ENCODE results near the gene LMX1B. TPM values are rescaled to one million over a fixed set of nuclear protein-coding genes. Genes with fewer than 3 reads are reported as not detected.

The LMX1B gene
- polyA plus RNA-seq, 1 of the 3 experiments (the other 2 are of a cell fraction) = not detected

DNA sequence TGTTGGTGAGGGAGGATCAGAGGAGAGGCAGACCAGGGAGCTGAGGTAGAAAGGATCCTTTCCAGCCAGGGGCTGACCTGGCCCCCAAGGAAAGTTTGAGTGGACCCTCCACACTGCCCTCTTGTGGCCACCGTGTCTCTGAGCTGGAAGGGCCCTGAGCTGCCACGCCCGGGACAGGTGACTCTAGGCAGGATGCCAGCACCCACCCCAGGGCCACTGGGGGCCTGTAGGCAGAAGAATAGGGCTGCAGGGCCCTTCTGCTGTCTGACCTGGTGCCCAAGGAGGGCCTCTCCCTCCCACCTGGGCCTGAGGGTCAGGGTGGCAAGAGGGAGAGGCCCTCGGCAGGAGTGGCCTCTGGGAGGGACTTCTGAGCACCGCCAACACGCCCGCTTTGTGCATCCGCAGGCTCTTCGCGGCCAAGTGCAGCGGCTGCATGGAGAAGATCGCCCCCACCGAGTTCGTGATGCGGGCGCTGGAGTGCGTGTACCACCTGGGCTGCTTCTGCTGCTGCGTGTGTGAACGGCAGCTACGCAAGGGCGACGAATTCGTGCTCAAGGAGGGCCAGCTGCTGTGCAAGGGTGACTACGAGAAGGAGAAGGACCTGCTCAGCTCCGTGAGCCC lies 76.8 kb downstream of the LMX1B start (continued):
- TF ChIP-seq, protein P1, sequence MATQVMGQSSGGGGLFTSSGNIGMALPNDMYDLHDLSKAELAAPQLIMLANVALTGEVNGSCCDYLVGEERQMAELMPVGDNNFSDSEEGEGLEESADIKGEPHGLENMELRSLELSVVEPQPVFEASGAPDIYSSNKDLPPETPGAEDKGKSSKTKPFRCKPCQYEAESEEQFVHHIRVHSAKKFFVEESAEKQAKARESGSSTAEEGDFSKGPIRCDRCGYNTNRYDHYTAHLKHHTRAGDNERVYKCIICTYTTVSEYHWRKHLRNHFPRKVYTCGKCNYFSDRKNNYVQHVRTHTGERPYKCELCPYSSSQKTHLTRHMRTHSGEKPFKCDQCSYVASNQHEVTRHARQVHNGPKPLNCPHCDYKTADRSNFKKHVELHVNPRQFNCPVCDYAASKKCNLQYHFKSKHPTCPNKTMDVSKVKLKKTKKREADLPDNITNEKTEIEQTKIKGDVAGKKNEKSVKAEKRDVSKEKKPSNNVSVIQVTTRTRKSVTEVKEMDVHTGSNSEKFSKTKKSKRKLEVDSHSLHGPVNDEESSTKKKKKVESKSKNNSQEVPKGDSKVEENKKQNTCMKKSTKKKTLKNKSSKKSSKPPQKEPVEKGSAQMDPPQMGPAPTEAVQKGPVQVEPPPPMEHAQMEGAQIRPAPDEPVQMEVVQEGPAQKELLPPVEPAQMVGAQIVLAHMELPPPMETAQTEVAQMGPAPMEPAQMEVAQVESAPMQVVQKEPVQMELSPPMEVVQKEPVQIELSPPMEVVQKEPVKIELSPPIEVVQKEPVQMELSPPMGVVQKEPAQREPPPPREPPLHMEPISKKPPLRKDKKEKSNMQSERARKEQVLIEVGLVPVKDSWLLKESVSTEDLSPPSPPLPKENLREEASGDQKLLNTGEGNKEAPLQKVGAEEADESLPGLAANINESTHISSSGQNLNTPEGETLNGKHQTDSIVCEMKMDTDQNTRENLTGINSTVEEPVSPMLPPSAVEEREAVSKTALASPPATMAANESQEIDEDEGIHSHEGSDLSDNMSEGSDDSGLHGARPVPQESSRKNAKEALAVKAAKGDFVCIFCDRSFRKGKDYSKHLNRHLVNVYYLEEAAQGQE (IDR thresholded peaks at IDR 0.05; ENCODE audit: low read depth, low read length) = no peak
- TF ChIP-seq RAD21 (IDR thresholded peaks at IDR 0.05; ENCODE audit: low read length) (peak; percentile 50), JUND (IDR thresholded peaks at IDR 0.05) (no peak), YY1 (IDR thresholded peaks at IDR 0.05; ENCODE audit: low read depth) (no peak), FOXM1 (IDR thresholded peaks at IDR 0.05; ENCODE audit: low read depth) (no peak)
- TF ChIP-seq, protein P2, sequence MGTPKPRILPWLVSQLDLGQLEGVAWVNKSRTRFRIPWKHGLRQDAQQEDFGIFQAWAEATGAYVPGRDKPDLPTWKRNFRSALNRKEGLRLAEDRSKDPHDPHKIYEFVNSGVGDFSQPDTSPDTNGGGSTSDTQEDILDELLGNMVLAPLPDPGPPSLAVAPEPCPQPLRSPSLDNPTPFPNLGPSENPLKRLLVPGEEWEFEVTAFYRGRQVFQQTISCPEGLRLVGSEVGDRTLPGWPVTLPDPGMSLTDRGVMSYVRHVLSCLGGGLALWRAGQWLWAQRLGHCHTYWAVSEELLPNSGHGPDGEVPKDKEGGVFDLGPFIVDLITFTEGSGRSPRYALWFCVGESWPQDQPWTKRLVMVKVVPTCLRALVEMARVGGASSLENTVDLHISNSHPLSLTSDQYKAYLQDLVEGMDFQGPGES (IDR thresholded peaks at IDR 0.05; ENCODE audit: low read depth, low read length) = no peak

DNA sequence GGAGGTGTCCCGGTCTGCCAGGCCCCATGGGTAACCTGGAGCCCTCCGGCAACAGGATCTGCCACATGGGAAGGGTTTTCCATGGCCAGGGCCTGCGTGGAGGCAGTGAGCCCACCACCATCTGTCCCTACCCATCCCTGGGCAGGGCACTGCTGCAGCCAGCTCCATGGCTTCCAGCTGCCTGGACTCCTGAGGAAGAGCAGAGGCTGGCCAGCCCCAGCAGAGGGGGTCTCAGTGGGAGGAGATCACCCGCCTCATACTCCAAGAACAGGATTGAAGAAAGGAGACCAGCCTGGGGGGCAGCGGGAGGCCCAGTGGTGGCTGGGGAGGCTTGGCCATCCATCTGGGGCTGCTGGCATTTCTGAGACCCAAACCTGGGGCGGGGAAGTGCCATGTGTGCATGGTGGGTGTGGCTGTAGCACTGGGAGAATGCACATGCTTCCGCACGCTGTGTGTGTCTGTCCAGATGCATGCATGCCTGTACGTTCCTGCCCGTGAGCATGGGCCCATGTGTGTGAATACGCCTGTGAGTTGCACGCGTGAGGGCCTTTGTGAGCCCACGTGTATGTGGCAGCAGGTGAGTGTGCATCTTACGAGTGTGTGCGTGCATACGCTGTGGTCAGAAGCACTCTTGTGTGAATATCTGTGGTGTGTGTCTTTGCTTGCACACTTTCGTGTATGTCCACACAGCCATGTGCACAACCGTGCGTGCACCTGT lies 78.5 kb downstream of the LMX1B start:
- no peak overlapping the region for H3K4me3 ChIP-seq (ENCODE audit: low read depth in 2 of 2, low read length in 1 of 2)
- DNase-seq = no peak
- H3K9me2 ChIP-seq = no peaks in the 10 kb centered on the region
- no peaks in the 10 kb centered on the region for H3K9me3 ChIP-seq
- ChIA-PET POLR2A (no interaction called here), CTCF (interaction anchor here (0.6 to 6.3 kb wide), 7 partner anchors 11 to 192 kb away, joined by 3 to 136 read pairs (median 38); partner anchors contain the start of gene LMX1B)
- H3K9ac ChIP-seq = no peak overlapping the region
- H3K27me3 ChIP-seq (ENCODE audit: insufficient read depth) = peaks cover 30% of the 10 kb centered on the region
- H3K4me1 ChIP-seq (ENCODE audit: control insufficient read depth in 1 of 2, insufficient read depth in 2 of 2, low read depth in 1 of 2, low read length in 1 of 2) = no peaks in the 10 kb centered on the region
- H2AFZ ChIP-seq (ENCODE audit: low read depth) = no peak overlapping the region
- H3K36me3 ChIP-seq (replicated peaks in 1 of 2; ENCODE audit: control insufficient read depth in 1 of 2, insufficient read depth in 2 of 2, low read length in 1 of 2) = no peaks in the 10 kb centered on the region
- H4K20me1 ChIP-seq (ENCODE audit: insufficient read depth) = no peaks in the 10 kb centered on the region
- H3K79me2 ChIP-seq (ENCODE audit: insufficient read depth) = no peaks in the 10 kb centered on the region
- 83% methylated on average over 17 of the region's 20 CpGs for WGBS (ENCODE audit: low lambda C conversion rate)
- no peaks in the 10 kb centered on the region for H3F3A ChIP-seq (replicated peaks; ENCODE audit: insufficient read depth)
- no peak overlapping the region for H3K27ac ChIP-seq (ENCODE audit: low read depth in 2 of 2, low read length in 1 of 2)
- H3K4me2 ChIP-seq = no peak overlapping the region
- TF ChIP-seq FOSL2 (IDR thresholded peaks at IDR 0.05; ENCODE audit: borderline replicate concordance, low read depth) (no peak), SMC3 (IDR thresholded peaks at IDR 0.05; ENCODE audit: low read depth, low read length) (no peak), TCF12 (IDR thresholded peaks at IDR 0.05) (no peak), YY1 (IDR thresholded peaks at IDR 0.05; ENCODE audit: low read depth) (no peak), SIN3A (IDR thresholded peaks at IDR 0.05; ENCODE audit: borderline replicate concordance, low read depth, low read length) (no peak), RFX5 (IDR thresholded peaks at IDR 0.05; ENCODE audit: low read length) (no peak), RXRA (IDR thresholded peaks at IDR 0.05; ENCODE audit: borderline replicate concordance, low read depth) (no peak), GATA2 (CRISPR knock-in tag; IDR thresholded peaks at IDR 0.05) (no peak), TEAD4 (IDR thresholded peaks at IDR 0.05; ENCODE audit: borderline replicate concordance, insufficient read depth) (no peak), RAD21 (IDR thresholded peaks at IDR 0.05; ENCODE audit: low read length) (no peak)
- TF ChIP-seq, protein P3, sequence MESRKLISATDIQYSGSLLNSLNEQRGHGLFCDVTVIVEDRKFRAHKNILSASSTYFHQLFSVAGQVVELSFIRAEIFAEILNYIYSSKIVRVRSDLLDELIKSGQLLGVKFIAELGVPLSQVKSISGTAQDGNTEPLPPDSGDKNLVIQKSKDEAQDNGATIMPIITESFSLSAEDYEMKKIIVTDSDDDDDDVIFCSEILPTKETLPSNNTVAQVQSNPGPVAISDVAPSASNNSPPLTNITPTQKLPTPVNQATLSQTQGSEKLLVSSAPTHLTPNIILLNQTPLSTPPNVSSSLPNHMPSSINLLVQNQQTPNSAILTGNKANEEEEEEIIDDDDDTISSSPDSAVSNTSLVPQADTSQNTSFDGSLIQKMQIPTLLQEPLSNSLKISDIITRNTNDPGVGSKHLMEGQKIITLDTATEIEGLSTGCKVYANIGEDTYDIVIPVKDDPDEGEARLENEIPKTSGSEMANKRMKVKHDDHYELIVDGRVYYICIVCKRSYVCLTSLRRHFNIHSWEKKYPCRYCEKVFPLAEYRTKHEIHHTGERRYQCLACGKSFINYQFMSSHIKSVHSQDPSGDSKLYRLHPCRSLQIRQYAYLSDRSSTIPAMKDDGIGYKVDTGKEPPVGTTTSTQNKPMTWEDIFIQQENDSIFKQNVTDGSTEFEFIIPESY (IDR thresholded peaks at IDR 0.05; ENCODE audit: borderline replicate concordance, low read depth) = no peak
- TF ChIP-seq, protein P4, sequence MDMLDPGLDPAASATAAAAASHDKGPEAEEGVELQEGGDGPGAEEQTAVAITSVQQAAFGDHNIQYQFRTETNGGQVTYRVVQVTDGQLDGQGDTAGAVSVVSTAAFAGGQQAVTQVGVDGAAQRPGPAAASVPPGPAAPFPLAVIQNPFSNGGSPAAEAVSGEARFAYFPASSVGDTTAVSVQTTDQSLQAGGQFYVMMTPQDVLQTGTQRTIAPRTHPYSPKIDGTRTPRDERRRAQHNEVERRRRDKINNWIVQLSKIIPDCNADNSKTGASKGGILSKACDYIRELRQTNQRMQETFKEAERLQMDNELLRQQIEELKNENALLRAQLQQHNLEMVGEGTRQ (IDR thresholded peaks at IDR 0.05; ENCODE audit: borderline replicate concordance, low read depth, low read length) = no peak
- TF ChIP-seq, protein P5, sequence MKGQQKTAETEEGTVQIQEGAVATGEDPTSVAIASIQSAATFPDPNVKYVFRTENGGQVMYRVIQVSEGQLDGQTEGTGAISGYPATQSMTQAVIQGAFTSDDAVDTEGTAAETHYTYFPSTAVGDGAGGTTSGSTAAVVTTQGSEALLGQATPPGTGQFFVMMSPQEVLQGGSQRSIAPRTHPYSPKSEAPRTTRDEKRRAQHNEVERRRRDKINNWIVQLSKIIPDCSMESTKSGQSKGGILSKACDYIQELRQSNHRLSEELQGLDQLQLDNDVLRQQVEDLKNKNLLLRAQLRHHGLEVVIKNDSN (IDR thresholded peaks at IDR 0.05; ENCODE audit: borderline replicate concordance, low read depth) = no peak
- TF ChIP-seq, protein P6, sequence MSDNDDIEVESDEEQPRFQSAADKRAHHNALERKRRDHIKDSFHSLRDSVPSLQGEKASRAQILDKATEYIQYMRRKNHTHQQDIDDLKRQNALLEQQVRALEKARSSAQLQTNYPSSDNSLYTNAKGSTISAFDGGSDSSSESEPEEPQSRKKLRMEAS (IDR thresholded peaks at IDR 0.05; ENCODE audit: low read depth) = no peak
- TF ChIP-seq, protein P7, sequence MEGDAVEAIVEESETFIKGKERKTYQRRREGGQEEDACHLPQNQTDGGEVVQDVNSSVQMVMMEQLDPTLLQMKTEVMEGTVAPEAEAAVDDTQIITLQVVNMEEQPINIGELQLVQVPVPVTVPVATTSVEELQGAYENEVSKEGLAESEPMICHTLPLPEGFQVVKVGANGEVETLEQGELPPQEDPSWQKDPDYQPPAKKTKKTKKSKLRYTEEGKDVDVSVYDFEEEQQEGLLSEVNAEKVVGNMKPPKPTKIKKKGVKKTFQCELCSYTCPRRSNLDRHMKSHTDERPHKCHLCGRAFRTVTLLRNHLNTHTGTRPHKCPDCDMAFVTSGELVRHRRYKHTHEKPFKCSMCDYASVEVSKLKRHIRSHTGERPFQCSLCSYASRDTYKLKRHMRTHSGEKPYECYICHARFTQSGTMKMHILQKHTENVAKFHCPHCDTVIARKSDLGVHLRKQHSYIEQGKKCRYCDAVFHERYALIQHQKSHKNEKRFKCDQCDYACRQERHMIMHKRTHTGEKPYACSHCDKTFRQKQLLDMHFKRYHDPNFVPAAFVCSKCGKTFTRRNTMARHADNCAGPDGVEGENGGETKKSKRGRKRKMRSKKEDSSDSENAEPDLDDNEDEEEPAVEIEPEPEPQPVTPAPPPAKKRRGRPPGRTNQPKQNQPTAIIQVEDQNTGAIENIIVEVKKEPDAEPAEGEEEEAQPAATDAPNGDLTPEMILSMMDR (IDR thresholded peaks at IDR 0.05) = no peak

Data from SK-N-SH (cell line).